ENCODE results near the gene XPNPEP1. TPM values are rescaled to one million over a fixed set of nuclear protein-coding genes. Genes with fewer than 3 reads are reported as not detected.
A peak's percentile ranks its signal among the peaks of the same experiment; 100 is the strongest.

The XPNPEP1 gene
- total and polyA plus RNA-seq, 2 of the 4 experiments (the other 2 are of a cell fraction), result 164 to 311 TPM

DNA sequence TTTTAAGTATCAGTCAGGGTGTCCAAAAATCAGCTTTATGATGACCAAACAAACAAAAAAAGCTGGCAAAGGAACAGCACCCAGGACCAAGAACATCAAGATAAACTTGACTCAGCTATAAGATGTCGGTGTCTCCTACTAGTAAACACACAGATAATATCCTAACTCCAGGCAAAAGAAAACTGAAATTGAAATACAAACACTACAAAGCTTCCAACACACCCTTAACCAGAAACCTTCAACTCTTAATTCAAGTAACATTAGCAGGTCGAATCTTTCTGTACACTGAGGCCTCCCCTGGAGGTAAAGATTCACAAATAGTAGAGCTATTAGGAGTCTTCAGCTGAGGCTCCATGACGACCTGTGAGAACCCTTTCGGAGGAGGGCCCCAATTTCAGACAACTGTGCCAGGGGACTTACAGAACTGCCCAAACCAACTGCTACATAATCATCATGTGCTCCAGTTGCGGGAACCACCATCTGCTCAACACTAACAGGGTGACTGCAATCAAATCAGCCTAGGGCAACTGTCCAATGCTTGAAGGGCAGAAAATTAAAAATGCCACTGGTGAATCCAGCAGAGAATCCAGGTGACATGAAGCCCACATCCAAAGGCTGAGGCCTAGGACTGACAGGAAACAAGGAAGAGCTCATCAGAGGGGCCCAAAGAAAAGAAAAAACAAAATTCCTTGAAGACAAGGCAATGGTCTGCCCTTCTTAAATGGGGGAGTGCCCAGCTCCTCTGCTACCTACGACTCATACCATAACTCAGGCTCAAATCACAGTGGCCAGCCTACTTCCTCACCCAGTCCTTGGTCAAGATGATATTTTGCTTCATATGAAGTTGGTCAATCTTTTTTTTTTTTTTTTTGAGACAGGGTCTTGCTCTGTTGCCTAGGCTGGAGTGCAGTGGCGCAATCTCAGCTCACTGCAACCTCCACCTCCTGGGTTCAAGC, 20.0 kb downstream of the XPNPEP1 start:
- DNase-seq (peak; percentile 59), ATAC-seq (ENCODE audit: low read depth) (peak; percentile 70)
- peaks cover 32% of the 10 kb centered on the region for H3K4me1 ChIP-seq (ENCODE audit: control insufficient read depth, insufficient read depth, low read length)
- H3K36me3 ChIP-seq (ENCODE audit: control insufficient read depth, insufficient read depth, low read length), result peaks cover 17% of the 10 kb centered on the region
- peak overlapping the region; percentile 68 for H3K27ac ChIP-seq (ENCODE audit: insufficient read depth, low read length)
- BruUV-seq (replicated peaks), result no TSS peak
- TF ChIP-seq, protein P1, sequence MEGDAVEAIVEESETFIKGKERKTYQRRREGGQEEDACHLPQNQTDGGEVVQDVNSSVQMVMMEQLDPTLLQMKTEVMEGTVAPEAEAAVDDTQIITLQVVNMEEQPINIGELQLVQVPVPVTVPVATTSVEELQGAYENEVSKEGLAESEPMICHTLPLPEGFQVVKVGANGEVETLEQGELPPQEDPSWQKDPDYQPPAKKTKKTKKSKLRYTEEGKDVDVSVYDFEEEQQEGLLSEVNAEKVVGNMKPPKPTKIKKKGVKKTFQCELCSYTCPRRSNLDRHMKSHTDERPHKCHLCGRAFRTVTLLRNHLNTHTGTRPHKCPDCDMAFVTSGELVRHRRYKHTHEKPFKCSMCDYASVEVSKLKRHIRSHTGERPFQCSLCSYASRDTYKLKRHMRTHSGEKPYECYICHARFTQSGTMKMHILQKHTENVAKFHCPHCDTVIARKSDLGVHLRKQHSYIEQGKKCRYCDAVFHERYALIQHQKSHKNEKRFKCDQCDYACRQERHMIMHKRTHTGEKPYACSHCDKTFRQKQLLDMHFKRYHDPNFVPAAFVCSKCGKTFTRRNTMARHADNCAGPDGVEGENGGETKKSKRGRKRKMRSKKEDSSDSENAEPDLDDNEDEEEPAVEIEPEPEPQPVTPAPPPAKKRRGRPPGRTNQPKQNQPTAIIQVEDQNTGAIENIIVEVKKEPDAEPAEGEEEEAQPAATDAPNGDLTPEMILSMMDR (conservative IDR thresholded peaks at IDR 0.05; ENCODE audit: low read depth, low read length), result no peak
- TF ChIP-seq MAZ (IDR thresholded peaks at IDR 0.05; ENCODE audit: borderline replicate concordance, low read depth, low read length) (no peak), POLR2A (IDR thresholded peaks at IDR 0.05; ENCODE audit: low read depth, low read length) (no peak), RCOR1 (IDR thresholded peaks at IDR 0.05; ENCODE audit: insufficient replicate concordance, low read length) (no peak), CHD1 (IDR thresholded peaks at IDR 0.05; ENCODE audit: low read depth, low read length) (no peak), MAFK (IDR thresholded peaks at IDR 0.05; ENCODE audit: low read depth, low read length) (no peak), RAD21 (IDR thresholded peaks at IDR 0.05; ENCODE audit: low read length) (no peak), RFX5 (IDR thresholded peaks at IDR 0.05; ENCODE audit: low read depth, low read length) (no peak), FOS (IDR thresholded peaks at IDR 0.05; ENCODE audit: low read depth, low read length) (no peak), SMC3 (IDR thresholded peaks at IDR 0.05; ENCODE audit: low read depth, low read length) (no peak), NFE2L2 (IDR thresholded peaks at IDR 0.05; ENCODE audit: low read depth, low read length) (no peak)
- TF ChIP-seq, protein P2, sequence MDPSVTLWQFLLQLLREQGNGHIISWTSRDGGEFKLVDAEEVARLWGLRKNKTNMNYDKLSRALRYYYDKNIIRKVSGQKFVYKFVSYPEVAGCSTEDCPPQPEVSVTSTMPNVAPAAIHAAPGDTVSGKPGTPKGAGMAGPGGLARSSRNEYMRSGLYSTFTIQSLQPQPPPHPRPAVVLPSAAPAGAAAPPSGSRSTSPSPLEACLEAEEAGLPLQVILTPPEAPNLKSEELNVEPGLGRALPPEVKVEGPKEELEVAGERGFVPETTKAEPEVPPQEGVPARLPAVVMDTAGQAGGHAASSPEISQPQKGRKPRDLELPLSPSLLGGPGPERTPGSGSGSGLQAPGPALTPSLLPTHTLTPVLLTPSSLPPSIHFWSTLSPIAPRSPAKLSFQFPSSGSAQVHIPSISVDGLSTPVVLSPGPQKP (IDR thresholded peaks at IDR 0.05; ENCODE audit: borderline replicate concordance, low read depth, low read length), result no peak
- H3K23ac ChIP-seq (ENCODE audit: low read depth, low read length), result peak overlapping the region; percentile 29; the same call in 1 of the 2 replicates
- H3K4ac ChIP-seq (ENCODE audit: low read depth, low read length), result peak overlapping the region; percentile 16; the same call in 1 of the 2 replicates
- H3K18ac ChIP-seq (ENCODE audit: low read depth, low read length), result peak overlapping the region; percentile 44
- H2AK5ac ChIP-seq (ENCODE audit: low read depth, low read length), result 0 out of 2 replicates have a peak overlapping the region, but pooled peaks have one; percentile 2
- H3K56ac ChIP-seq (ENCODE audit: extremely low read depth, insufficient read depth, low read length), result no peak overlapping the region
- H4K91ac ChIP-seq (ENCODE audit: insufficient read depth, low read depth, low read length), result no peak overlapping the region; the same call in 1 of the 2 replicates
- H3K4me3 ChIP-seq (ENCODE audit: insufficient read depth, low read depth, low read length), result no peak overlapping the region
- peak overlapping the region; percentile 63 for H2BK5ac ChIP-seq (ENCODE audit: low read depth, low read length, poor library complexity, severe bottlenecking)
- peak overlapping the region in 1 of 2 experiments; percentile 15; a peak in 2 of 4 replicates for H4K8ac ChIP-seq (ENCODE audit: low read depth in 2 of 2, low read length in 2 of 2)
- peaks cover 50 to 83% of the 10 kb centered on the region in 2 experiments for H3K79me1 ChIP-seq (ENCODE audit: low read depth in 1 of 2, low read length in 2 of 2)
- intact Hi-C loops (cut with micrococcal nuclease) (no loop called here), in situ Hi-C loops (cut with MboI; ENCODE audit: low sequenced_read_pairs) (loop anchor here (25.0 kb wide), 1 partner anchor 659 kb away; the partner anchor contains the start of gene SMC3), dilution Hi-C loops (cut with HindIII; ENCODE audit: low sequenced_read_pairs, unreplicated experiment) (no loop called here)
- peak overlapping the region; percentile 92 for H3K4me2 ChIP-seq (ENCODE audit: low read depth, low read length)
- peak overlapping the region; percentile 8 for H3K14ac ChIP-seq (replicated peaks; ENCODE audit: low read depth, low read length)
- ChIA-PET CTCF (interaction anchor here (1.6 kb wide), 1 partner anchor 19 kb away, joined by 11 read pairs; no protein-coding TSS in a partner anchor), POLR2A (ENCODE audit: unreplicated experiment) (interaction anchor here (0.5 to 0.6 kb wide), 2 partner anchors 10 to 305 kb away, joined by 4 to 11 read pairs; no protein-coding TSS in a partner anchor)
- H3K9me1 ChIP-seq (ENCODE audit: insufficient read depth, low read length), result peaks cover 46% of the 10 kb centered on the region
- no peak overlapping the region; the same call in 1 of the 2 replicates for H2BK20ac ChIP-seq (ENCODE audit: low read depth, low read length)
- H2AK9ac ChIP-seq (replicated peaks; ENCODE audit: low read depth, low read length, poor library complexity), result peak overlapping the region; percentile 44
- H2AFZ ChIP-seq (replicated peaks; ENCODE audit: low read length, poor library complexity), result no peak overlapping the region
- no peaks in the 10 kb centered on the region for H3K27me3 ChIP-seq (ENCODE audit: control insufficient read depth, insufficient read depth, low read length)
- H4K20me1 ChIP-seq (ENCODE audit: insufficient read depth, low read length), result peaks cover 11% of the 10 kb centered on the region; the same call in 1 of the 2 replicates
- peak overlapping the region; percentile 34 for H4K5ac ChIP-seq (ENCODE audit: low read depth, low read length)
- H2BK120ac ChIP-seq (ENCODE audit: low read depth, low read length), result peak overlapping the region; percentile 13; the same call in 1 of the 2 replicates
- no peak overlapping the region for H2BK15ac ChIP-seq (ENCODE audit: low read depth, low read length)
- H3K9me3 ChIP-seq (ENCODE audit: control insufficient read depth, insufficient read depth, low read length), result no peaks in the 10 kb centered on the region
- H3K9ac ChIP-seq (ENCODE audit: low read depth, low read length), result peak overlapping the region; percentile 25; the same call in 1 of the 2 replicates
- WGBS, 2 experiments (ENCODE audit: extremely low coverage in 2 of 2, insufficient read length in 1 of 2), result 40% methylated on average over 1 of the region's 7 CpGs; no CpG with 5 or more reads in 1 of the 2 experiments

Measured in IMR-90 (cell line).